ENCODE data around the gene TBX18.

The TBX18 gene

DNA sequence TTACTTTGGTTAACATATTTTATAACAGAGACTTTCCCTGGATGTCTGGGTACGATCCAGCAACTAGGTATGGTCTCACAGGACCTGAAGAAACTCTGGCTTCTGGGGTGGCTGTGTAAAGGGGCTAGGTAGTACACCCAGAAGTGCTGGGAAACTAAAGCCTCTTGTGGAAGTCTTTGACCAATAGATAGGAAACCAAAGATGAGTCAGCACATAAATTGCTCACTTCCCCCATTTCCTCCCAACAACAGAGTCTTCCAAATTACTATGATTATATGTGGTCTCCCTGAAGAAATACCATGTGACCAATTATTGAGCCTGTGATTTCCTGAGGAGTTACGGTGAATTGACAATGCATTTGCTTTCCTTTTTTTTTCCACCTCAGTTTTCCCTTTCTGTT is 26.8 kb upstream of the TBX18 start:
- H3K79me2 ChIP-seq (ENCODE audit: control insufficient read depth, low read length), result no peaks in the 10 kb centered on the region
- no peak overlapping the region for H3K4me3 ChIP-seq (ENCODE audit: low read length)
- no peaks in the 10 kb centered on the region for H4K20me1 ChIP-seq (ENCODE audit: control insufficient read depth, insufficient read depth, low read depth, low read length)
- no peaks in the 10 kb centered on the region for H3K9me3 ChIP-seq (ENCODE audit: control insufficient read depth, insufficient read depth, low read length)
- TF ChIP-seq, protein P1, sequence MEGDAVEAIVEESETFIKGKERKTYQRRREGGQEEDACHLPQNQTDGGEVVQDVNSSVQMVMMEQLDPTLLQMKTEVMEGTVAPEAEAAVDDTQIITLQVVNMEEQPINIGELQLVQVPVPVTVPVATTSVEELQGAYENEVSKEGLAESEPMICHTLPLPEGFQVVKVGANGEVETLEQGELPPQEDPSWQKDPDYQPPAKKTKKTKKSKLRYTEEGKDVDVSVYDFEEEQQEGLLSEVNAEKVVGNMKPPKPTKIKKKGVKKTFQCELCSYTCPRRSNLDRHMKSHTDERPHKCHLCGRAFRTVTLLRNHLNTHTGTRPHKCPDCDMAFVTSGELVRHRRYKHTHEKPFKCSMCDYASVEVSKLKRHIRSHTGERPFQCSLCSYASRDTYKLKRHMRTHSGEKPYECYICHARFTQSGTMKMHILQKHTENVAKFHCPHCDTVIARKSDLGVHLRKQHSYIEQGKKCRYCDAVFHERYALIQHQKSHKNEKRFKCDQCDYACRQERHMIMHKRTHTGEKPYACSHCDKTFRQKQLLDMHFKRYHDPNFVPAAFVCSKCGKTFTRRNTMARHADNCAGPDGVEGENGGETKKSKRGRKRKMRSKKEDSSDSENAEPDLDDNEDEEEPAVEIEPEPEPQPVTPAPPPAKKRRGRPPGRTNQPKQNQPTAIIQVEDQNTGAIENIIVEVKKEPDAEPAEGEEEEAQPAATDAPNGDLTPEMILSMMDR (IDR thresholded peaks at IDR 0.05; ENCODE audit: low read depth, low read length, poor library complexity, severe bottlenecking), result no peak
- TF ChIP-seq EZH2phosphoT487 (IDR thresholded peaks at IDR 0.05; ENCODE audit: borderline replicate concordance, low read length), result no peak
- no peaks in the 10 kb centered on the region for H3K9me2 ChIP-seq (replicated peaks; ENCODE audit: control insufficient read depth, low read length)
- no peaks in the 10 kb centered on the region for H3F3A ChIP-seq (ENCODE audit: control insufficient read depth, insufficient read depth)
- no peaks in the 10 kb centered on the region for H3K36me3 ChIP-seq (ENCODE audit: control insufficient read depth, low read length)
- no peaks in the 10 kb centered on the region for H3K27me3 ChIP-seq (ENCODE audit: control insufficient read depth, low read length)
- H3K4me1 ChIP-seq (ENCODE audit: control insufficient read depth, low read length), result no peaks in the 10 kb centered on the region
- no peak overlapping the region for H3K4me2 ChIP-seq (ENCODE audit: low read length)
- no peak overlapping the region for H3K27ac ChIP-seq (ENCODE audit: low read depth, low read length)

DNA sequence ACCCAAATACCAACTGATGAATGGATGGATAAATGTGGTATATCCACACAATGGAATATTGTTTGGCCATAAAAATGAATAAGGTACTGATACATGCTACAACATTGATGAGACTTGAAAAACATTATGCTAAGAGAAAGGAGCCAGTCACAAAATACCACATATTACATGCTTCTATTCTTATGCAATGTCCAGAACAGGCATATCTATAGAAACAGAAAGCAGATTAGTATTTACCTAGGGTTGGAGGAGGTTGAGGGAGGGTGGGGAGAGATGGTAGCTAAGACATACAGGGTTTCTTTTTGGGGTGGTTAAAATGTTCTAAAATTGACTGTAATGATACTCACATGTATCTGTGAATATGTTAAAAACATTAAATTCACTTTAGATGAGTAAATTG is 24.8 kb upstream of the TBX18 start:
- Histone ChIP-seq H3K4me3 (ENCODE audit: low read length) (no peak overlapping the region), H3K36me3 (ENCODE audit: control insufficient read depth, low read length) (no peaks in the 10 kb centered on the region), H3K27me3 (ENCODE audit: control insufficient read depth, low read length) (no peaks in the 10 kb centered on the region), H3K4me1 (ENCODE audit: control insufficient read depth, low read length) (no peaks in the 10 kb centered on the region), H3K9me2 (replicated peaks; ENCODE audit: control insufficient read depth, low read length) (no peaks in the 10 kb centered on the region), H3K27ac (ENCODE audit: low read depth, low read length) (no peak overlapping the region), H3K79me2 (ENCODE audit: control insufficient read depth, low read length) (no peaks in the 10 kb centered on the region), H3K9me3 (ENCODE audit: control insufficient read depth, insufficient read depth, low read length) (no peaks in the 10 kb centered on the region), H3F3A (ENCODE audit: control insufficient read depth, insufficient read depth) (no peaks in the 10 kb centered on the region), H3K4me2 (ENCODE audit: low read length) (no peak overlapping the region), H4K20me1 (ENCODE audit: control insufficient read depth, insufficient read depth, low read depth, low read length) (no peaks in the 10 kb centered on the region)
- TF ChIP-seq, protein P1 (IDR thresholded peaks at IDR 0.05; ENCODE audit: low read depth, low read length, poor library complexity, severe bottlenecking), result no peak
- no peak for TF ChIP-seq EZH2phosphoT487 (IDR thresholded peaks at IDR 0.05; ENCODE audit: borderline replicate concordance, low read length)

DNA sequence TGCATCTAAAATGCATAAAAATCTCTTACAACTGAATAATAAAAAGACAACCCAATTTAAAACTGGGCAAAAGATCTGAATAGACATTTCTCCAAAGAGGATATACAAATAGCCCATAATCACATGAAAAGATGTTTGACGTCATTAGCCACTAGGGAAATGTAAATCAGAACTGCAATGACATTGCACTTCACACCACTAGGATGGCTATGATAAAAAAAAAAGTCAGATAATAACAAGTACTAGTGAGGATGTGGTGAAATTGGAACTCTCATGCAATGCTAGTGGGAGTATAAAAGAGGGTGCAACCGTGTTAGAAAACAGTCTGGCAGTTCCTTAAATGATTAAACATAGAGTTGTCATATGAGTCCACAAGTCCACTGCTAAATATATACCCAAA is 24.3 kb upstream of the TBX18 start:
- Histone ChIP-seq H3K27ac (ENCODE audit: low read depth, low read length) (no peak overlapping the region), H3K4me1 (ENCODE audit: control insufficient read depth, low read length) (no peaks in the 10 kb centered on the region), H3K27me3 (ENCODE audit: control insufficient read depth, low read length) (no peaks in the 10 kb centered on the region), H3F3A (ENCODE audit: control insufficient read depth, insufficient read depth) (no peaks in the 10 kb centered on the region), H3K4me3 (ENCODE audit: low read length) (no peak overlapping the region), H3K79me2 (ENCODE audit: control insufficient read depth, low read length) (no peaks in the 10 kb centered on the region), H3K9me3 (ENCODE audit: control insufficient read depth, insufficient read depth, low read length) (no peaks in the 10 kb centered on the region), H3K9me2 (replicated peaks; ENCODE audit: control insufficient read depth, low read length) (no peaks in the 10 kb centered on the region), H3K4me2 (ENCODE audit: low read length) (no peak overlapping the region), H3K36me3 (ENCODE audit: control insufficient read depth, low read length) (no peaks in the 10 kb centered on the region), H4K20me1 (ENCODE audit: control insufficient read depth, insufficient read depth, low read depth, low read length) (no peaks in the 10 kb centered on the region)
- TF ChIP-seq EZH2phosphoT487 (IDR thresholded peaks at IDR 0.05; ENCODE audit: borderline replicate concordance, low read length), result no peak
- TF ChIP-seq, protein P1 (IDR thresholded peaks at IDR 0.05; ENCODE audit: low read depth, low read length, poor library complexity, severe bottlenecking), result no peak

DNA sequence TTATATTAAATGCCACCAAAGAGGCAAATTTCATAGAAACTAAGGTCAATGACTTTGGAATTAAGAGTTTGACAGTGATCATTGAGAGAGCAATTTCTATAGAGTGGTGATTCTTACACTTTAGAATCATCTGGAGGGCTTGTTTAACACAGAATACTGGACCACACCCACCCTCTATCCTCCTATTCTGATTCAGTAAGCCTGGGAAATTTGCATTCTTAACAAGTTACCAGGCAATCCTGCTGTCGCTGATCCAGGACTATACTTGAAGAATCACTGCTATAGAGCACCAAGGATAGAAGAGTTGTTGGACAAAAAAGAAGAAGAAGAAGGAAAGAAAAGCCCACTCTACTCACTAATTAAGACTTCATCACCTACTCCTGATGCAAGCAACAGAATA is 21.3 kb upstream of the TBX18 start:
- Histone ChIP-seq H4K20me1 (ENCODE audit: control insufficient read depth, insufficient read depth, low read depth, low read length) (no peaks in the 10 kb centered on the region), H3K4me3 (ENCODE audit: low read length) (no peak overlapping the region), H3F3A (ENCODE audit: control insufficient read depth, insufficient read depth) (no peaks in the 10 kb centered on the region), H3K4me2 (ENCODE audit: low read length) (no peak overlapping the region), H3K9me3 (ENCODE audit: control insufficient read depth, insufficient read depth, low read length) (no peaks in the 10 kb centered on the region), H3K4me1 (ENCODE audit: control insufficient read depth, low read length) (no peaks in the 10 kb centered on the region), H3K79me2 (ENCODE audit: control insufficient read depth, low read length) (no peaks in the 10 kb centered on the region), H3K27me3 (ENCODE audit: control insufficient read depth, low read length) (no peaks in the 10 kb centered on the region), H3K9me2 (replicated peaks; ENCODE audit: control insufficient read depth, low read length) (no peaks in the 10 kb centered on the region), H3K36me3 (ENCODE audit: control insufficient read depth, low read length) (no peaks in the 10 kb centered on the region), H3K27ac (ENCODE audit: low read depth, low read length) (no peak overlapping the region)
- TF ChIP-seq EZH2phosphoT487 (IDR thresholded peaks at IDR 0.05; ENCODE audit: borderline replicate concordance, low read length), result no peak
- TF ChIP-seq, protein P1 (IDR thresholded peaks at IDR 0.05; ENCODE audit: low read depth, low read length, poor library complexity, severe bottlenecking), result no peak
